MCF 10A (cell line): ENCODE results near the gene SOX5. TPM values are rescaled to one million over a fixed set of nuclear protein-coding genes. Genes with fewer than 3 reads are reported as not detected.

Experiments
- BruUV-seq: library from RNA; stranded (reverse); fragments of 400-500 nt; replicated peaks from 2 replicates; lab custom pipeline; 2021; lab: Mats Ljungman, UMichigan
- CTCF ChIA-PET: fragments of 300-600 bp; sonication (Branson Sonifier 250); formaldehyde crosslinking; extraction: SDS; loops from one replicate; lab custom pipeline; 2021; ENCODE audit warnings: antibody characterized with exemption, inconsistent platforms; lab: Yijun Ruan, JAX
- POLR2A ChIA-PET: fragments of 300-600, 350-650 bp; sonication (Branson Sonifier 250); formaldehyde crosslinking; extraction: SDS; loops from one replicate; lab custom pipeline; 2020; ENCODE audit warnings: antibody characterized with exemption, inconsistent platforms; lab: Yijun Ruan, JAX
- DNase-seq: peaks from one replicate; pipeline ENCODE4 v3.0.0-alpha.2; 2018; ENCODE audit not compliant: unreplicated experiment
- H3K27ac Mint-ChIP-seq: one replicate; pipeline ENCODE4 v1.8.0; 2022; ENCODE audit warnings: mild to moderate bottlenecking, low read depth, mixed read lengths; ENCODE audit not compliant: unreplicated experiment
- H3K27me3 Mint-ChIP-seq: one replicate; pipeline ENCODE4 v1.8.0; 2022; ENCODE audit warnings: mixed read lengths; ENCODE audit not compliant: insufficient read depth, unreplicated experiment
- H3K36me3 Mint-ChIP-seq: one replicate; pipeline ENCODE4 v1.8.0; 2022; ENCODE audit warnings: mild to moderate bottlenecking, moderate library complexity, mixed read lengths; ENCODE audit not compliant: insufficient read depth, unreplicated experiment
- H3K4me1 Mint-ChIP-seq: one replicate; pipeline ENCODE4 v1.8.0; 2022; ENCODE audit warnings: mixed read lengths; ENCODE audit not compliant: insufficient read depth, unreplicated experiment
- H3K4me3 Mint-ChIP-seq: one replicate; pipeline ENCODE4 v1.8.0; 2022; ENCODE audit warnings: mild to moderate bottlenecking, moderate library complexity, mixed read lengths; ENCODE audit not compliant: unreplicated experiment
- H3K9me3 Mint-ChIP-seq: one replicate; pipeline ENCODE4 v1.8.0; 2022; ENCODE audit warnings: mixed read lengths; ENCODE audit not compliant: unreplicated experiment
- intact Hi-C: fragments of 100-400 bp; cut with micrococcal nuclease; formaldehyde crosslinking; loops from 2 replicates; pipeline ENCODE4 v1.14.1; 2022
- total RNA-seq: library from RNA; stranded (reverse); gene quantifications from 2 replicates; pipeline ENCODE4 v1.2.3, GENCODE V29; 2022
- TF ChIP-seq, protein P1 (sequence below): fragments of 200-600 bp; IDR thresholded peaks from one replicate; pipeline ENCODE4 v1.8.0; 2022; ENCODE audit warnings: antibody characterized with exemption, mild to moderate bottlenecking; ENCODE audit not compliant: unreplicated experiment

Gene SOX5
- total RNA-seq, 1 experiment from 2014 or later: 0.91 TPM

DNA sequence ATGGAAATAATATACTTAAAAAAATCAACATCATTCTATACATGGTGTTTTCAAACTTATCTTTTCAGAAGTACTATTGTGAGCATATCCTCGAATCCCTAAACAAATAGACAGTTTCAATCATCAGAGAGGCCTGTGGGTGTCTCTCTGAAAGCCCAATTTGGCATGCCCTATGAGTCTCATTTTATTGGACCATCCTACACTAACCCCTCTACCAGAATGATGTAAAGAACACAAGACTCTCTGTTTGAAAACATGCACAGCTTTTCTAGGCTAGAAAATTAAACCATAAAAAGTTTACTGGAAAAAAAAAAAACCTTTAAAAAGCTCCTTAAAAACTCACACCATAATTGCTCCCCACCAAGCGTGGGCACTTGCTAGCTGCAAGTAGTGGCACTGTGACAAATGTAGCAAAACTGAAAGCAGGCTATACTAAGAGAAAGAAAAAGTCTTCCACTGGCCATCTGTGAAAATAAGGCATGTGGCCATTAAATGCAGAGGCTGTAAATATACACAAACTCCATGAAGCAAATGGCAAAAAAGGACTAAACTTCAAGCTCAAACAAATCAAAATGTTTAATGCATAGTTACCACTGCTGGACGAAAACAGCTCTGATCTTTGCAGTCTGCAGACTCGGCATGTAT is 394.2 kb downstream of the SOX5 start:
- Mint-ChIP-seq H3K4me1 (no peaks in the 10 kb centered on the region), H3K9me3 (no peaks in the 10 kb centered on the region), H3K4me3 (no peak overlapping the region), H3K36me3 (no peaks in the 10 kb centered on the region), H3K27ac (no peak overlapping the region), H3K27me3 (peaks cover 31% of the 10 kb centered on the region)
- TF ChIP-seq, protein P1, sequence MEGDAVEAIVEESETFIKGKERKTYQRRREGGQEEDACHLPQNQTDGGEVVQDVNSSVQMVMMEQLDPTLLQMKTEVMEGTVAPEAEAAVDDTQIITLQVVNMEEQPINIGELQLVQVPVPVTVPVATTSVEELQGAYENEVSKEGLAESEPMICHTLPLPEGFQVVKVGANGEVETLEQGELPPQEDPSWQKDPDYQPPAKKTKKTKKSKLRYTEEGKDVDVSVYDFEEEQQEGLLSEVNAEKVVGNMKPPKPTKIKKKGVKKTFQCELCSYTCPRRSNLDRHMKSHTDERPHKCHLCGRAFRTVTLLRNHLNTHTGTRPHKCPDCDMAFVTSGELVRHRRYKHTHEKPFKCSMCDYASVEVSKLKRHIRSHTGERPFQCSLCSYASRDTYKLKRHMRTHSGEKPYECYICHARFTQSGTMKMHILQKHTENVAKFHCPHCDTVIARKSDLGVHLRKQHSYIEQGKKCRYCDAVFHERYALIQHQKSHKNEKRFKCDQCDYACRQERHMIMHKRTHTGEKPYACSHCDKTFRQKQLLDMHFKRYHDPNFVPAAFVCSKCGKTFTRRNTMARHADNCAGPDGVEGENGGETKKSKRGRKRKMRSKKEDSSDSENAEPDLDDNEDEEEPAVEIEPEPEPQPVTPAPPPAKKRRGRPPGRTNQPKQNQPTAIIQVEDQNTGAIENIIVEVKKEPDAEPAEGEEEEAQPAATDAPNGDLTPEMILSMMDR: no peak
- no TSS peak for BruUV-seq
- CTCF ChIA-PET: interaction anchor here (0.7 kb wide), 1 partner anchor 725 kb away, joined by 3 read pairs; no protein-coding TSS in a partner anchor
- POLR2A ChIA-PET: interaction anchor here (0.6 kb wide), 1 partner anchor 71 kb away, joined by 3 read pairs; no protein-coding TSS in a partner anchor
- DNase-seq: no peak
- intact Hi-C loops: no loop called here

DNA sequence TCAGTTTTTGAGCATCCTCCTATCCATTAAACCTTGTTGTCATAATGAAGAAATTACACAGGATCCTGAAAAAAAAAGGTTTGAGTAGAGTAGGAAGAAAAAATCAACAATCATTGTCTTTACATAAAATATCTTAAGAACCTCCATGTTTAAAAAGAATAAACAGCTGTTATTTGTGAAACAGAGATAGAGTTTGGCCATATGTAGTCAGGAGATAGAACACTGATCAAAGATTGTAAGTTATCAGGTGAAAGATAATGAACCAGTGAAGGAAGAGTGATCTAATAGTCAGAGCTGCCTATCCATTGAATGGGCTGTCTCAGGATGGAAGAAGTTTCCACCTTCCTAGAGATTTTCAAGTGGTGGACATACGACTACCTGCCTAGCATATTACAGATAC is 397.1 kb downstream of the SOX5 start:
- no TSS peak for BruUV-seq
- intact Hi-C loops: no loop called here
- no peaks in the 10 kb centered on the region for H3K4me1 Mint-ChIP-seq
- H3K27ac Mint-ChIP-seq: no peak overlapping the region
- ChIA-PET CTCF (no interaction called here), POLR2A (no interaction called here)
- TF ChIP-seq, protein P1: no peak
- no peaks in the 10 kb centered on the region for H3K9me3 Mint-ChIP-seq
- H3K36me3 Mint-ChIP-seq: no peaks in the 10 kb centered on the region
- H3K27me3 Mint-ChIP-seq: peaks cover 43% of the 10 kb centered on the region
- no peak for DNase-seq
- H3K4me3 Mint-ChIP-seq: no peak overlapping the region

DNA sequence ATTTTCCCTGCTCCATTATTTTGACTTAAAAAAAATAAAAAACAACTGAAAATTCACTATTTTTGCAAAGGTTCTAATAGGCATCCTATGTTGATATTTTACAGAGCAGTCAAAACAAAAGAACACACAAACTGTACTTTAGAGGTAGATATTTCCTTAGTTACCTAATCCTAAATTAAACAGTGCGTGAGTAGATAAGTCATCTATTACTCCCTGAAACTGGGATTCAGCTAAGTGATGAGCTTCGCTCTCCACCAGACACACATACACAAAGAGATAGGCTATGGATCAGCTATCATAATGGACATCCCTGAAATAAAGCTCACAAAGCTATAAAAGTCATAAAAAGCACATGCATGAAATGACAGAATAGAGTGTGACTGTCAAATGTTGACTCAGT is 398.7 kb downstream of the SOX5 start:
- H3K4me3 Mint-ChIP-seq: no peak overlapping the region
- H3K36me3 Mint-ChIP-seq: no peaks in the 10 kb centered on the region
- no peak for DNase-seq
- no TSS peak for BruUV-seq
- TF ChIP-seq, protein P1: no peak
- peaks cover 43% of the 10 kb centered on the region for H3K27me3 Mint-ChIP-seq
- POLR2A ChIA-PET: no interaction called here
- no peaks in the 10 kb centered on the region for H3K4me1 Mint-ChIP-seq
- intact Hi-C loops: no loop called here
- H3K27ac Mint-ChIP-seq: no peak overlapping the region
- CTCF ChIA-PET: no interaction called here
- no peaks in the 10 kb centered on the region for H3K9me3 Mint-ChIP-seq

DNA sequence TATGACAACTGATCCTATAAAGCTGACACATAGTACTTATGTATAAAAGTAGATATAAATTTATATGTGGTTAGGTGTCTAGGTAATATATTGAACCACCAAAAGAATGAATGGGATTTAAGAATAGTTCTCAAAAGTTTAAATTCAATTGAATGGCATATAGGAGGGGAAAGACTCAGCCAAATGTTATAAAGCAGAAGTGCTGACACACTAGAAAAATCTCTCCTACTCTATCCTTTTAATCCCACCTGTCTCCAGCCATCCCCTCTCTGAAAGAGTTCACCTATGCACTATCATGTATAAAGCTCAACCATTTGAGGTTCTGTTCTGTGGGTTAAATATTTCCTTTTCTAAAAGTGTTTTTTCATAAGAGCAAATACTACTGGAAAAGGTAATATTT is 400.7 kb downstream of the SOX5 start:
- no peak for DNase-seq
- no peaks in the 10 kb centered on the region for H3K4me1 Mint-ChIP-seq
- ChIA-PET POLR2A (interaction anchor here (1.4 kb wide), 1 partner anchor 9 kb away, joined by 3 read pairs; no protein-coding TSS in a partner anchor), CTCF (no interaction called here)
- no TSS peak for BruUV-seq
- H3K27ac Mint-ChIP-seq: no peak overlapping the region
- peaks cover 35% of the 10 kb centered on the region for H3K27me3 Mint-ChIP-seq
- intact Hi-C loops: no loop called here
- no peaks in the 10 kb centered on the region for H3K36me3 Mint-ChIP-seq
- H3K9me3 Mint-ChIP-seq: no peaks in the 10 kb centered on the region
- TF ChIP-seq, protein P1: no peak
- H3K4me3 Mint-ChIP-seq: no peak overlapping the region
